ENCODE results near the gene CHMP1A.
"Not testable (repeated sequence)": the region's sequence is repeated elsewhere in the genome, so short reads cannot be mapped to it uniquely, and the experiment has no call there.

The CHMP1A gene

GRCh38 chr16:89655062-89655643 is 2.4 kb downstream of the CHMP1A start:
- no peak for DNase-seq

GRCh38 chr16:89653656-89654295 is 3.7 kb downstream of the CHMP1A start:
- DNase-seq, result no peak

GRCh38 chr16:89651584-89651983 is 5.9 kb downstream of the CHMP1A start:
- DNase-seq, result no peak

GRCh38 chr16:89646906-89647305 is 10.6 kb downstream of the CHMP1A start:
- DNase-seq, result no peak

GRCh38 chr16:89646270-89646669 is 11.2 kb downstream of the CHMP1A start:
- DNase-seq, result no peak

GRCh38 chr16:89645122-89645521 is 12.4 kb downstream of the CHMP1A start:
- no peak for DNase-seq

GRCh38 chr16:89643769-89644300 is 13.7 kb downstream of the CHMP1A start:
- DNase-seq, result no peak

- no peak for DNase-seq
Observed at GRCh38 chr16:89642574-89642973, 14.9 kb downstream of the CHMP1A start.

GRCh38 chr16:89641458-89642119 is 15.9 kb downstream of the CHMP1A start:
- DNase-seq, result no peak

- no peak for DNase-seq
Observed at GRCh38 chr16:89639385-89639784, 18.1 kb downstream of the CHMP1A start.

GRCh38 chr16:89638455-89638854 is 19.1 kb downstream of the CHMP1A start:
- DNase-seq, result no peak

GRCh38 chr16:89637379-89637778 is 20.1 kb downstream of the CHMP1A start:
- DNase-seq, result no peak

GRCh38 chr16:89636663-89637062 is 20.8 kb downstream of the CHMP1A start:
- no peak for DNase-seq

- not testable (repeated sequence) for DNase-seq
Observed at GRCh38 chr16:89634463-89635385, 22.8 kb downstream of the CHMP1A start.

GRCh38 chr16:89633064-89633631 is 24.4 kb downstream of the CHMP1A start:
- DNase-seq, result no peak

- DNase-seq, result no peak
Observed at GRCh38 chr16:89629827-89630610, 27.5 kb downstream of the CHMP1A start.

- no peak for DNase-seq
Observed at GRCh38 chr16:89624777-89625761, 32.4 kb downstream of the CHMP1A start.

- DNase-seq, result no peak
Observed at GRCh38 chr16:89623511-89624261, 33.8 kb downstream of the CHMP1A start.

- DNase-seq, result no peak
Observed at GRCh38 chr16:89621698-89622409, 35.7 kb downstream of the CHMP1A start.
